B cell (primary cell): ENCODE measurements around the gene TMEM214. TPM values are rescaled to one million over a fixed set of nuclear protein-coding genes. Genes with fewer than 3 reads are reported as not detected.
A peak's percentile ranks its signal among the peaks of the same experiment; 100 is the strongest.

Experiments used
- ATAC-seq: fragments of 200-7000 bp; cut with Tn5 transposase; one replicate; pipeline ENCODE4 v1.10.0; 2021; ENCODE audit warnings: low read depth, mild to moderate bottlenecking, moderate number of reproducible peaks, moderate library complexity
- CTCF ChIA-PET: fragments of 350-600 bp; sonication (Branson Sonifier 250); formaldehyde crosslinking; loops from one replicate; lab custom pipeline; 2021; ENCODE audit warnings: antibody characterized with exemption, inconsistent platforms; lab: Charles Lee
- POLR2A ChIA-PET: fragments of 350-600 bp; sonication (Branson Sonifier 250); formaldehyde crosslinking; loops from one replicate; lab custom pipeline; 2021; ENCODE audit warnings: antibody characterized with exemption; lab: Charles Lee
- DNase-seq: peaks from one replicate; pipeline ENCODE4 v3.0.0; 2013
- H2AFZ ChIP-seq: 2 replicates; pipeline ENCODE4 v1.6.1; 2012; ENCODE audit warnings: mild to moderate bottlenecking, low read depth, low read length; ENCODE audit not compliant: insufficient read depth, poor library complexity, severe bottlenecking
- H3K27ac ChIP-seq, 2 donors: 1 replicate in 1 of 2; 2 replicates in 1 of 2; pipeline ENCODE4 v1.5.1; 2012 to 2013; ENCODE audit warnings: low read length in 2 of 2, mild to moderate bottlenecking in 2 of 2, moderate library complexity in 1 of 2
- H3K27me3 ChIP-seq, 4 experiments: fragments of 200-600 bp in 1 of 4; sonication (generic) in 1 of 4; replicated peaks in 1 of 4; 1 replicate in 2 of 4; 2 replicates in 2 of 4; pipeline versions ENCODE4 v1.6.1 to v1.7.0; 2013 to 2016; ENCODE audit warnings: low read length in 3 of 4, mild to moderate bottlenecking in 2 of 4, mixed read lengths in 1 of 4, moderate library complexity in 1 of 4; ENCODE audit not compliant: insufficient read depth in 4 of 4, control insufficient read depth in 3 of 4; ENCODE audit errors: control extremely low read depth in 1 of 4
- H3K36me3 ChIP-seq, 2 experiments: replicated peaks in 1 of 2; 1 replicate in 1 of 2; 2 replicates in 1 of 2; pipeline versions ENCODE4 v1.6.1 to v1.7.1; 2013; ENCODE audit warnings: low read length in 1 of 2; ENCODE audit not compliant: insufficient read depth in 2 of 2, control insufficient read depth in 1 of 2; ENCODE audit errors: control extremely low read depth in 1 of 2, extremely low read depth in 1 of 2
- H3K4me1 ChIP-seq, 2 donors: fragments of 200-600 bp in 1 of 2; sonication (generic) in 1 of 2; 1 replicate in 1 of 2; 2 replicates in 1 of 2; pipeline versions ENCODE4 v1.5.1 to v1.6.1; 2013 to 2017; ENCODE audit warnings: low read length in 2 of 2; ENCODE audit not compliant: control insufficient read depth in 2 of 2, insufficient read depth in 2 of 2
- H3K4me2 ChIP-seq: replicated peaks from 2 replicates; pipeline ENCODE3; 2012; ENCODE audit warnings: mild to moderate bottlenecking, low read depth, low read length; ENCODE audit not compliant: poor library complexity, severe bottlenecking
- H3K4me3 ChIP-seq, 5 experiments: fragments of 200-600 bp in 1 of 5; sonication (generic) in 1 of 5; 1 replicate in 3 of 5; 2 replicates in 2 of 5; pipeline versions ENCODE4 v1.5.1 to v1.7.0; 2011 to 2016; ENCODE audit warnings: low read length in 4 of 5, mild to moderate bottlenecking in 4 of 5, low read depth in 2 of 5, control low read depth in 1 of 5, moderate library complexity in 1 of 5; ENCODE audit not compliant: insufficient read depth in 1 of 5; ENCODE audit errors: control extremely low read depth in 1 of 5, extremely low read depth in 1 of 5
- H3K79me2 ChIP-seq: fragments of 200-600 bp; sonication (generic); one replicate; pipeline ENCODE4 v1.6.0; 2016; ENCODE audit warnings: low read length; ENCODE audit not compliant: control insufficient read depth, insufficient read depth
- H3K9ac ChIP-seq: fragments of 200-600 bp; sonication (generic); 2 replicates; pipeline ENCODE4 v1.6.1; 2017; ENCODE audit warnings: mild to moderate bottlenecking, low read length, moderate library complexity
- H3K9me3 ChIP-seq, 3 donors: one replicate each; pipeline versions ENCODE4 v1.6.1 to v1.7.1; 2013; ENCODE audit warnings: low read length in 2 of 3; ENCODE audit not compliant: control insufficient read depth in 2 of 3, insufficient read depth in 1 of 3; ENCODE audit errors: control extremely low read depth in 1 of 3
- H4K20me1 ChIP-seq: 2 replicates; pipeline ENCODE4 v1.6.0; 2012; ENCODE audit warnings: mild to moderate bottlenecking, low read length; ENCODE audit not compliant: insufficient read depth, control insufficient read depth, poor library complexity, severe bottlenecking
- H3K27ac Mint-ChIP-seq: one replicate; pipeline ENCODE4 v1.8.0; 2021; ENCODE audit warnings: mixed read lengths
- H3K27me3 Mint-ChIP-seq: one replicate; pipeline ENCODE4 v1.8.0; 2021; ENCODE audit warnings: mixed read lengths
- H3K4me1 Mint-ChIP-seq: one replicate; pipeline ENCODE4 v1.8.0; 2021; ENCODE audit warnings: mixed read lengths
- H3K4me3 Mint-ChIP-seq: one replicate; pipeline ENCODE4 v1.8.0; 2021; ENCODE audit warnings: mixed read lengths
- H3K9me3 Mint-ChIP-seq: one replicate; pipeline ENCODE4 v1.8.0; 2022; ENCODE audit warnings: mixed read lengths; ENCODE audit not compliant: insufficient read depth
- CTCF ChIP-seq: fragments of 200-600 bp; IDR thresholded peaks from one replicate; pipeline ENCODE4 v1.8.0; 2022; ENCODE audit warnings: antibody characterized with exemption, mild to moderate bottlenecking
- EZH2 ChIP-seq: IDR thresholded peaks from 2 replicates; pipeline ENCODE4 v1.6.1; 2012; ENCODE audit warnings: borderline replicate concordance, low read depth, mild to moderate bottlenecking, moderate library complexity, low read length; ENCODE audit not compliant: insufficient read depth, poor library complexity, severe bottlenecking
- WGBS: methylation state at CpG from one replicate; pipeline ENCODE4 v1.1.5; 2013; ENCODE audit warnings: missing lambda C conversion rate; ENCODE audit not compliant: insufficient coverage; 5-methylcytosine and 5-hydroxymethylcytosine counted together
- intact Hi-C: fragments of 100-400 bp; cut with micrococcal nuclease; formaldehyde crosslinking; loops from one replicate; pipeline ENCODE4 v1.10.0; 2022
- polyA plus RNA-seq: library from polyadenylated mRNA; depleted of rRNA; stranded (reverse); fragments of >200 nt; gene quantifications from 2 replicates; pipeline ENCODE4 v1.2.3, GENCODE V29; 2012
- total RNA-seq, 2 donors: library from RNA; stranded (reverse); fragments of 120-200 nt in 1 of 2; gene quantifications; 1 replicate in 1 of 2; 2 replicates in 1 of 2; pipeline versions ENCODE4 v1.2.3 to v1.2.4, GENCODE V29; 2013 to 2022

The TMEM214 gene
- total and polyA plus RNA-seq, 2 donors (not counting 1 experiment from before 2014, with no cell fraction given): 80.1 to 91.1 TPM

GRCh38 chr2:27071990-27072830 lies 39.4 kb downstream of the TMEM214 start:
- H3K27me3 ChIP-seq: no peaks in the 10 kb centered on the region
- ATAC-seq: no peak
- H3K9me3 Mint-ChIP-seq: no peaks in the 10 kb centered on the region
- peaks cover 6 to 29% of the 10 kb centered on the region in 2 experiments for H3K36me3 ChIP-seq
- H3K4me2 ChIP-seq: peak overlapping the region; percentile 90
- WGBS: 15% methylated on average over 14 of the region's 34 CpGs
- CTCF ChIA-PET: interaction anchor here (0.6 to 3.3 kb wide), 11 partner anchors 9 to 231 kb away, joined by 3 to 30 read pairs (median 7); partner anchors contain the start of genes AGBL5, KHK and TMEM214
- POLR2A ChIA-PET: interaction anchor here (0.5 to 3.4 kb wide), 8 partner anchors 8 to 299 kb away, joined by 3 to 48 read pairs (median 4); partner anchors contain the start of genes AGBL5, ATRAID, KHK and PREB
- no peaks in the 10 kb centered on the region for H3K9me3 ChIP-seq
- H3K79me2 ChIP-seq: peaks cover 33% of the 10 kb centered on the region
- no peak for DNase-seq
- peak overlapping the region; percentile 83 for H3K9ac ChIP-seq
- no peaks in the 10 kb centered on the region for H3K27me3 Mint-ChIP-seq
- peaks cover 66% of the 10 kb centered on the region for H3K4me1 Mint-ChIP-seq
- H3K4me3 Mint-ChIP-seq: peak overlapping the region; percentile 84
- peak overlapping the region in 1 of 2 donors; percentile 36 for H3K27ac ChIP-seq
- peak overlapping the region; percentile 67 for H3K27ac Mint-ChIP-seq
- H4K20me1 ChIP-seq: peaks cover 17% of the 10 kb centered on the region
- peaks cover 35 to 43% of the 10 kb centered on the region in 2 donors for H3K4me1 ChIP-seq
- intact Hi-C loops: loop anchor here (1.0 to 2.0 kb wide), 7 partner anchors 9 to 299 kb away; partner anchors contain the start of genes AGBL5, EIF2B4, KHK and PREB
- peak overlapping the region; percentile 42 to 91 (median 88) for H3K4me3 ChIP-seq
- H2AFZ ChIP-seq: peak overlapping the region; percentile 82
- TF ChIP-seq EZH2 (no peak), CTCF (no peak)
